Activated CD4-positive, alpha-beta memory T cell treated with anti-CD3 and anti-CD28 coated beads, Interleukin-2, amount 10 ng/mL, durations not matched to agents 7 days and 5 days (primary cell): ENCODE results near the gene CYP46A1. TPM values are rescaled to one million over a fixed set of nuclear protein-coding genes. Genes with fewer than 3 reads are reported as not detected.

Source experiments
- CTCF ChIA-PET: fragments of 350-600 bp; sonication (Branson Sonifier 250); formaldehyde crosslinking; loops from one replicate; lab custom pipeline; 2021; ENCODE audit warnings: antibody characterized with exemption, inconsistent platforms; lab: Charles Lee
- POLR2A ChIA-PET: fragments of 350-600 bp; sonication (Branson Sonifier 250); formaldehyde crosslinking; loops from one replicate; lab custom pipeline; 2021; ENCODE audit warnings: antibody characterized with exemption; lab: Charles Lee
- DNase-seq: peaks from one replicate; pipeline ENCODE4 v3.0.0-alpha.2; 2020
- H3K27ac Mint-ChIP-seq: one replicate; pipeline ENCODE4 v1.8.0; 2021; ENCODE audit warnings: mild to moderate bottlenecking, mixed read lengths
- H3K27me3 Mint-ChIP-seq: one replicate; pipeline ENCODE4 v1.8.0; 2021; ENCODE audit warnings: mixed read lengths
- H3K36me3 Mint-ChIP-seq: one replicate; pipeline ENCODE4 v1.8.0; 2021; ENCODE audit warnings: low read depth, mixed read lengths
- H3K4me1 Mint-ChIP-seq: one replicate; pipeline ENCODE4 v1.8.0; 2021; ENCODE audit warnings: mixed read lengths
- H3K4me3 Mint-ChIP-seq: one replicate; pipeline ENCODE4 v1.8.0; 2021; ENCODE audit warnings: mild to moderate bottlenecking, mixed read lengths
- H3K9me3 Mint-ChIP-seq: one replicate; pipeline ENCODE4 v1.8.0; 2021; ENCODE audit warnings: mixed read lengths
- total RNA-seq, 2 experiments: library from RNA; stranded (reverse); gene quantifications; one replicate each; pipeline ENCODE4 v1.2.3, GENCODE V29; 2021

The CYP46A1 gene
- total RNA-seq, 2 experiments from 2014 or later = 0.13 to 0.23 TPM

GRCh38 chr14:99702115-99702514, 18.0 kb downstream of the CYP46A1 start:
- ChIA-PET CTCF (no interaction called here), POLR2A (no interaction called here)
- Mint-ChIP-seq H3K9me3 (peaks cover 13% of the 10 kb centered on the region), H3K27ac (no peak overlapping the region), H3K27me3 (peaks cover 8% of the 10 kb centered on the region), H3K36me3 (peaks cover 3% of the 10 kb centered on the region), H3K4me1 (peaks cover 12% of the 10 kb centered on the region), H3K4me3 (no peak overlapping the region)
- DNase-seq = no peak

DNA sequence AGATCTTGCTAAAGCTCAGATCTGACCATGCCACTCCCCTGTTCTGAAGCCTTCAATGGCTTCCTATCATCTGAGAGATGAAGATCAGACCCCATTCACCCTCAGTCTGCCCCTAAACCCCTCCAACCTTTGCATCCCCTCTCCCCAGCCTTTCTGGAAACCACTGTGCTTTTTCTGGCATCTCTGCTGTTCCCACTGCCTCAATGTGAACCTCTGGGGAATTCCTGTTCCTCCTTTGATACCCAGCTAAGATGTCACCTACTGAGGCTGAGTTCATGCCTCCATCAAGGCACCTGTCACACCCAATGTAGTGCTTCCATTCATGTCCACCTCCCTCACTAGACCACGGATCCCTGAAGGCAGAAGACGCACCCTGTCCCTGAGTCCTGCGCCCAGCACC, 19.3 kb downstream of the CYP46A1 start:
- ChIA-PET CTCF (no interaction called here), POLR2A (no interaction called here)
- no peak for DNase-seq
- Mint-ChIP-seq H3K9me3 (peaks cover 13% of the 10 kb centered on the region), H3K4me1 (peaks cover 10% of the 10 kb centered on the region), H3K4me3 (no peak overlapping the region), H3K36me3 (peaks cover 3% of the 10 kb centered on the region), H3K27ac (no peak overlapping the region), H3K27me3 (peaks cover 3% of the 10 kb centered on the region)

DNA sequence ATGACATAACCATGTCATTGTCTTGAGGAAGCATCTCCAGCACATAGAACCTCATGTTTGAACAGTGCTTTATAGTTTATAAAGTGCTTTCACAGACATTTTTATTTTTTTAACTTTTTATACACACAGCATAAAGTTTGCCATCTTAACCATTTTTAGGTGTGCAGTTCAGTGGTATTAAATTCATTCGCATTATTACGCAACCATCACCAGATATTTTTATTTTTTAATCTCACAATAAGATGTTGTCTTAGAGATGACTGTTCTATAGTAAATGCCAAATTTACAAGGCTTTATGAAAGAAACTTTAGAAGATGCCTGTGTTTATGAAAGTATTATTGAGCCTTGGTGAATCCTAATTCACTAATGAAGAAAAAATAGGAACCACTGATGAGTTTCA, 19.9 kb downstream of the CYP46A1 start:
- H3K4me1 Mint-ChIP-seq = peaks cover 4% of the 10 kb centered on the region
- no peak for DNase-seq
- CTCF ChIA-PET = no interaction called here
- POLR2A ChIA-PET = no interaction called here
- H3K27ac Mint-ChIP-seq = no peak overlapping the region
- H3K9me3 Mint-ChIP-seq = peaks cover 13% of the 10 kb centered on the region
- no peak overlapping the region for H3K4me3 Mint-ChIP-seq
- H3K27me3 Mint-ChIP-seq = peaks cover 3% of the 10 kb centered on the region
- peaks cover 3% of the 10 kb centered on the region for H3K36me3 Mint-ChIP-seq

- Mint-ChIP-seq H3K4me3 (no peak overlapping the region), H3K27me3 (peaks cover 3% of the 10 kb centered on the region), H3K36me3 (peaks cover 3% of the 10 kb centered on the region), H3K27ac (no peak overlapping the region), H3K4me1 (no peaks in the 10 kb centered on the region), H3K9me3 (peaks cover 13% of the 10 kb centered on the region)
- CTCF ChIA-PET = no interaction called here
- no peak for DNase-seq
- POLR2A ChIA-PET = no interaction called here
These were observed 22.2 kb downstream of the CYP46A1 start for GRCh38 chr14:99706107-99706900.

GRCh38 chr14:99707420-99707819, 23.3 kb downstream of the CYP46A1 start:
- no peak overlapping the region for H3K4me3 Mint-ChIP-seq
- H3K27me3 Mint-ChIP-seq = peaks cover 3% of the 10 kb centered on the region
- peaks cover 13% of the 10 kb centered on the region for H3K9me3 Mint-ChIP-seq
- no peaks in the 10 kb centered on the region for H3K4me1 Mint-ChIP-seq
- H3K27ac Mint-ChIP-seq = no peak overlapping the region
- ChIA-PET CTCF (no interaction called here), POLR2A (no interaction called here)
- DNase-seq = no peak
- H3K36me3 Mint-ChIP-seq = peaks cover 3% of the 10 kb centered on the region

- POLR2A ChIA-PET = no interaction called here
- Mint-ChIP-seq H3K36me3 (peaks cover 3% of the 10 kb centered on the region), H3K4me3 (no peak overlapping the region), H3K27me3 (peaks cover 3% of the 10 kb centered on the region), H3K27ac (no peak overlapping the region), H3K9me3 (peaks cover 11% of the 10 kb centered on the region), H3K4me1 (no peaks in the 10 kb centered on the region)
- CTCF ChIA-PET = no interaction called here
- no peak for DNase-seq
These were observed 23.8 kb downstream of the CYP46A1 start for GRCh38 chr14:99707921-99708320.

DNA sequence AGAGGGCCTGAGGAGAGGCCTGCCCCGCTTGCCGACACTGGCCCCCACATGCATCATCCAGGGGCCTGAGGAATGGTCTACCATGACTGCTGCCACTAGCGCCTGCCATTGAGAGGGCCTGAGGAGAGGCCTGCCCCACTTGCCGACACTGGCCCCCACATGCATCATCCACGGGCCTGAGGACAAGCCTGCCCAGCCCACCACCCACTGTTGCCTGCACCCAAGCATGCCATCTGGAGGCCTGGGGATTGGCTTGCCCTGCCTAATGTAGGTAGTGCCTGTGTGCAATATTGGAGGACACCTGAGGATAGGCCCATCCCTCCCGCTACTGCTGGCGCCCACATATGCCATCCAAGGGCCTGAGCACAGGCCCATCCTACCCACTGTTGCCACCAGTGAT, 24.4 kb downstream of the CYP46A1 start:
- peaks cover 2% of the 10 kb centered on the region for H3K36me3 Mint-ChIP-seq
- no peak for DNase-seq
- ChIA-PET CTCF (no interaction called here), POLR2A (no interaction called here)
- H3K4me3 Mint-ChIP-seq = no peak overlapping the region
- H3K4me1 Mint-ChIP-seq = no peaks in the 10 kb centered on the region
- H3K9me3 Mint-ChIP-seq = peaks cover 6% of the 10 kb centered on the region
- no peak overlapping the region for H3K27ac Mint-ChIP-seq
- peaks cover 5% of the 10 kb centered on the region for H3K27me3 Mint-ChIP-seq

- Mint-ChIP-seq H3K9me3 (no peaks in the 10 kb centered on the region), H3K4me3 (no peak overlapping the region), H3K36me3 (no peaks in the 10 kb centered on the region), H3K27ac (no peak overlapping the region), H3K4me1 (no peaks in the 10 kb centered on the region), H3K27me3 (peaks cover 18% of the 10 kb centered on the region)
- CTCF ChIA-PET = interaction anchor here (0.7 kb wide), 1 partner anchor 13 kb away, joined by 5 read pairs; no protein-coding TSS in a partner anchor
- no peak for DNase-seq
- POLR2A ChIA-PET = interaction anchor here (0.6 kb wide), 1 partner anchor 271 kb away, joined by 4 read pairs; no protein-coding TSS in a partner anchor
These were observed 29.9 kb downstream of the CYP46A1 start for GRCh38 chr14:99713972-99714371.

DNA sequence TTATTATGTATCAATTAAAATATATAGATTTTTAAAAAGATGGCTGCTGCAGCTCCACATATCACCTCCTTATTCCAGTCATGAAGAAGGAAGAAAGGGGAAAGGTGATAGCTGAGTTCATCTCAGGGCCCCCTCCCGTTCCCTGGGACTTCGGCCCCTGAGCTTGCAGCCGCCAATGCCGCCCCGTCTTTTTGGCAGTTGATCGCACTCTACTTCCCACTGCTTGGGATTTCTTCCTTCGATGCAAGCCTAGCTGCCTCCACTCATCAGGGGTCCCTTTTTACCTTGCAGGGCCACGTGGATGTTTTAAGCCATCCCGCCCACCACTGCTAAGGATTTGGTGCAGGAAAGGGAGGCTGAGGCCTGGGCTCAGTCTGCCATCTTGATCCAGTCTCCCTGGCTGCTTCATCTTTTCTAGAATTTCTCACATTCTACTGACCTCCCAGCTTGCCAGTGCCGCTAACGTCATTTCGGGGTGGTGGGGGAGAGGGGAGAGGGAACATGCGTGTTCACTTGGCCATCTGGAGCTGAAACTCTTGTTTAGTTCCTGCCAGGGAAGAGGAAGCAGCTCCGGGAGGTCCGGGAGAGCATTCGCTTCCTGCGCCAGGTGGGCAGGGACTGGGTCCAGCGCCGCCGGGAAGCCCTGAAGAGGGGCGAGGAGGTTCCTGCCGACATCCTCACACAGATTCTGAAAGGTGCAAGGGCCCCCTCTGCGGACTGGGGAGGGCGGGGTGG, 31.3 kb downstream of the CYP46A1 start:
- ChIA-PET CTCF (no interaction called here), POLR2A (no interaction called here)
- Mint-ChIP-seq H3K4me1 (no peaks in the 10 kb centered on the region), H3K27me3 (peaks cover 19% of the 10 kb centered on the region), H3K9me3 (no peaks in the 10 kb centered on the region), H3K36me3 (no peaks in the 10 kb centered on the region), H3K27ac (no peak overlapping the region), H3K4me3 (no peak overlapping the region)
- peak; percentile 5 for DNase-seq

GRCh38 chr14:99716091-99716849, 32.2 kb downstream of the CYP46A1 start:
- Mint-ChIP-seq H3K4me3 (no peak overlapping the region), H3K9me3 (no peaks in the 10 kb centered on the region), H3K36me3 (no peaks in the 10 kb centered on the region), H3K4me1 (no peaks in the 10 kb centered on the region), H3K27ac (no peak overlapping the region), H3K27me3 (peaks cover 19% of the 10 kb centered on the region)
- peak; percentile 14 for DNase-seq
- CTCF ChIA-PET = no interaction called here
- POLR2A ChIA-PET = no interaction called here

DNA sequence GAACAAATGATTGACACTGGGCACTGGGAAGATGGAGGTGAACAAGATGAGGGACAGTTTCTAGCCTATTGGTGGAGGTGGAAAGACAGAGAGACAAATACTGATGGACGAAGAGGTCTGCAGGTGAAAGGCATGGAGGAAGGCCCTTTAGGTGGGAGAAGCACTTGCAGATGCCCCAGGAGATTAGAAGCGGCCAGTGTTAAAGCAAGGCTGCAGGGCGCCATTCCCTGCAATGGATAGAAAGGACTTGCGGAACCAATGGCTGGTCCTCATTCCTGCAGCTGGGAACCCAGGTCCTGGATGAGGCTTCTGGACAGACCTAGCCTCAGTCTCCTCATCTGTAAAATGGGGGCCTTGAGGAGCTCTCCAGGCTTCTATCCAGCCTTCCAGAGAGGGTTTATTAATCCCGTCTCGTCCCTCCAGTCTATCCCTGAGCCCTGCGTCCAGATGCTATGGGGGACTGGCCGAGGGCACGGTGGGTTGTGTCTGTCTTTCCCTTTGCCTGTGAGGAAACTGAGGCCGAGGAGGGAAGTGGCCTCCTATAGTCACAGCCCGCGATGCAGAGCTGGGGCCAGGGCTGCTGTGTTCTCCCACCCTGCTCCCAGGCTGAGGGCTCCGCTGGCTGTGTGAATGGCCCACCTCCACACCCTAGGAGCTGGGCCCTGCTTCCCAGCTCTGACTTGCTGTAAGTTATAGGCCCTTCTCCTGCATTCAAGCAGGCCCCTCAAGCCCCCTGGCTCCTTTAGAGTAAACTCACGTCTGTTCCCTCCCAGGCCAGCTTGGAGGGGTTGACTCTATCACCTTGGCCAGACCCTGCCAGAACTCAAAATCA, 33.0 kb downstream of the CYP46A1 start:
- DNase-seq = peak; percentile 12
- no peaks in the 10 kb centered on the region for H3K9me3 Mint-ChIP-seq
- H3K36me3 Mint-ChIP-seq = no peaks in the 10 kb centered on the region
- H3K27ac Mint-ChIP-seq = no peak overlapping the region
- no peaks in the 10 kb centered on the region for H3K4me1 Mint-ChIP-seq
- CTCF ChIA-PET = no interaction called here
- H3K27me3 Mint-ChIP-seq = peaks cover 19% of the 10 kb centered on the region
- POLR2A ChIA-PET = no interaction called here
- H3K4me3 Mint-ChIP-seq = no peak overlapping the region

GRCh38 chr14:99717682-99718013, 33.5 kb downstream of the CYP46A1 start:
- no peaks in the 10 kb centered on the region for H3K4me1 Mint-ChIP-seq
- H3K27me3 Mint-ChIP-seq = peaks cover 19% of the 10 kb centered on the region
- DNase-seq = no peak
- H3K27ac Mint-ChIP-seq = no peak overlapping the region
- H3K9me3 Mint-ChIP-seq = no peaks in the 10 kb centered on the region
- CTCF ChIA-PET = no interaction called here
- H3K36me3 Mint-ChIP-seq = no peaks in the 10 kb centered on the region
- POLR2A ChIA-PET = no interaction called here
- no peak overlapping the region for H3K4me3 Mint-ChIP-seq
